ENCODE results near the gene CREBBP. TPM values are rescaled to one million over a fixed set of nuclear protein-coding genes. Genes with fewer than 3 reads are reported as not detected.

Gene CREBBP
- total RNA-seq, 2 donors from 2014 or later: 82.2 to 143 TPM

- Histone ChIP-seq H3K27me3 (replicated peaks; ENCODE audit: insufficient read depth) (no peaks in the 10 kb centered on the region), H3K36me3 (no peaks in the 10 kb centered on the region), H3K4me1 (replicated peaks) (no peaks in the 10 kb centered on the region), H3K27ac (no peak overlapping the region), H3K9me3 (no peaks in the 10 kb centered on the region), H3K4me3 (no peak overlapping the region)
- TF ChIP-seq POLR2AphosphoS5 (IDR thresholded peaks at IDR 0.05): no peak
- no peak for TF ChIP-seq CTCF (IDR thresholded peaks at IDR 0.05)
- TF ChIP-seq POLR2A (IDR thresholded peaks at IDR 0.05): no peak
- intact Hi-C loops (cut with DNase I): no loop called here
- WGBS: 60% methylated on average over 4 of the region's 4 CpGs
- DNase-seq (ENCODE audit: low spot score): no peak
Observed at GRCh38 chr16:3839402-3840184, 40.9 kb downstream of the CREBBP start.

GRCh38 chr16:3838600-3839401 is 41.7 kb downstream of the CREBBP start:
- Histone ChIP-seq H3K27ac (no peak overlapping the region), H3K4me1 (replicated peaks) (no peaks in the 10 kb centered on the region), H3K27me3 (replicated peaks; ENCODE audit: insufficient read depth) (no peaks in the 10 kb centered on the region), H3K4me3 (no peak overlapping the region), H3K36me3 (no peaks in the 10 kb centered on the region), H3K9me3 (no peaks in the 10 kb centered on the region)
- intact Hi-C loops (cut with DNase I): no loop called here
- no peak for DNase-seq (ENCODE audit: low spot score)
- TF ChIP-seq POLR2AphosphoS5 (IDR thresholded peaks at IDR 0.05) (no peak), POLR2A (IDR thresholded peaks at IDR 0.05) (no peak), CTCF (IDR thresholded peaks at IDR 0.05) (no peak)
- 71% methylated on average over 9 of the region's 9 CpGs for WGBS

- H3K27me3 ChIP-seq (replicated peaks; ENCODE audit: insufficient read depth): no peaks in the 10 kb centered on the region
- H3K4me1 ChIP-seq (replicated peaks): no peaks in the 10 kb centered on the region
- 55% methylated on average over 5 of the region's 5 CpGs for WGBS
- H3K36me3 ChIP-seq: no peaks in the 10 kb centered on the region
- DNase-seq (ENCODE audit: low spot score): no peak
- H3K27ac ChIP-seq: no peak overlapping the region
- intact Hi-C loops (cut with DNase I): no loop called here
- H3K9me3 ChIP-seq: no peaks in the 10 kb centered on the region
- TF ChIP-seq POLR2AphosphoS5 (IDR thresholded peaks at IDR 0.05): no peak
- TF ChIP-seq CTCF (IDR thresholded peaks at IDR 0.05): no peak
- TF ChIP-seq POLR2A (IDR thresholded peaks at IDR 0.05): no peak
- H3K4me3 ChIP-seq: no peak overlapping the region
Observed at GRCh38 chr16:3837851-3838586, 42.5 kb downstream of the CREBBP start.

GRCh38 chr16:3836641-3837040 is 43.9 kb downstream of the CREBBP start:
- H3K4me1 ChIP-seq (replicated peaks): no peaks in the 10 kb centered on the region

More at GRCh38 chr16:3836641-3837040, 43.9 kb downstream of the CREBBP start:
- H3K27me3 ChIP-seq (replicated peaks; ENCODE audit: insufficient read depth): no peaks in the 10 kb centered on the region
- intact Hi-C loops (cut with DNase I): no loop called here
- no peak overlapping the region for H3K27ac ChIP-seq
- H3K9me3 ChIP-seq: no peaks in the 10 kb centered on the region
- no peak for DNase-seq (ENCODE audit: low spot score)
- no peak for TF ChIP-seq CTCF (IDR thresholded peaks at IDR 0.05)
- H3K36me3 ChIP-seq: no peaks in the 10 kb centered on the region
- H3K4me3 ChIP-seq: no peak overlapping the region
- 85% methylated on average over 4 of the region's 4 CpGs for WGBS

Measured in prostate gland (tissue), 2 donors.